ENCODE results near the gene ANGPT4. TPM values are rescaled to one million over a fixed set of nuclear protein-coding genes. Genes with fewer than 3 reads are reported as not detected.

The ANGPT4 gene
- total RNA-seq, 5 donors from 2014 or later (not counting 1 experiment from before 2014, with no cell fraction given) = not detected

DNA sequence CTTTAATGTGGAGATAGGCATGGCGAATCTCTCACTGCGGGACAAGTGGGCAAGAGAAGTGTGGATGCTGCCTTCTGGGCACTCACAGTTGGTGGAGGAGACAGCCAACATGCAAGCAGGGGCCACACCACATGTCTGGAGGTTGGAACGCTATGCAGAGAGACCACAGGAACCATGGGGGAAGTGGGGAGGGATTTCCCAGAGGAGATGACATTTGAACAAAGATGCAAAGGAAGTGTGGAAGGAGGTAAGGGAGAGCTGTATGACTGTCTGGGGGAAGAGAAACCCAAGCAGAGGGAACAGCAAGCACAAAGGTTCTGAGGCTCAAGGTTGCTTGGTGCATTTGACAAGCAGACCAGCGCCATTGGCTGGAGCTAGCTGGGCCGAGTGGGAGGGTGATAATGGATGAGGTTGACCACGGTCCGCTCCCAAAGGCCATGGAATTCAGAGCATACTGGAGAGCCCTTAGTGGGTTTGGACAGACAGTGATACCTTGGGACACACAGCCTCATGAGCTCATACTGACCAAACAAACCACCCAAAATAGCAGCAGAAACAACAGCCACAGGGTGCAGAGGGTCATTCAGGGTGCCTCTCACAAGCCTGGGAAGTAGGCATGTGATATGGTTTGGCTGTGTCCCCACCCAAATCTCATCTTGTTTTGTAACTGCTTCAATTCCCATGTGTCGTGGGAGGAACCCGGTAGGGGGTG is 90.3 kb downstream of the ANGPT4 start:
- H3K9me3 ChIP-seq = no peaks in the 10 kb centered on the region
- H3K9me3 Mint-ChIP-seq = no peaks in the 10 kb centered on the region
- no peak overlapping the region for H3K4me3 ChIP-seq (ENCODE audit: control insufficient read depth in 1 of 2, extremely low read depth in 1 of 2, low read length in 1 of 2)
- H3K36me3 ChIP-seq (ENCODE audit: control insufficient read depth in 2 of 2, extremely low read depth in 1 of 2, insufficient read depth in 1 of 2, low read length in 1 of 2) = no peaks in the 10 kb centered on the region
- peak in 1 of 35 experiments; percentile 8 for DNase-seq
- ChIA-PET POLR2A (no interaction called here), CTCF (no interaction called here)
- peaks cover 0 to 9% of the 10 kb centered on the region in 2 experiments for H3K27me3 ChIP-seq (replicated peaks in 1 of 2; ENCODE audit: control insufficient read depth in 2 of 2, extremely low read depth in 1 of 2, insufficient read depth in 2 of 2, low read length in 1 of 2)
- no peak overlapping the region for H3K4me3 Mint-ChIP-seq
- H3K27ac ChIP-seq (ENCODE audit: low read length) = no peak overlapping the region
- H3K4me1 Mint-ChIP-seq = peaks cover 0 to 3% (median 0%) of the 10 kb centered on the region in 3 donors
- H3K36me3 Mint-ChIP-seq = no peaks in the 10 kb centered on the region
- no peaks in the 10 kb centered on the region for H3K4me1 ChIP-seq (ENCODE audit: control insufficient read depth in 1 of 2, extremely low read depth in 1 of 2, insufficient read depth in 2 of 2, low read length in 2 of 2)
- whole genome bisulfite sequencing (ENCODE audit: insufficient coverage) = 74% methylated on average over 3 of the region's 9 CpGs
- no peak for ATAC-seq (replicated peaks in 1 of 4)
- H3K27me3 Mint-ChIP-seq = peaks cover 0 to 3% of the 10 kb centered on the region in 2 donors
- no peak overlapping the region for H3K27ac Mint-ChIP-seq

DNA sequence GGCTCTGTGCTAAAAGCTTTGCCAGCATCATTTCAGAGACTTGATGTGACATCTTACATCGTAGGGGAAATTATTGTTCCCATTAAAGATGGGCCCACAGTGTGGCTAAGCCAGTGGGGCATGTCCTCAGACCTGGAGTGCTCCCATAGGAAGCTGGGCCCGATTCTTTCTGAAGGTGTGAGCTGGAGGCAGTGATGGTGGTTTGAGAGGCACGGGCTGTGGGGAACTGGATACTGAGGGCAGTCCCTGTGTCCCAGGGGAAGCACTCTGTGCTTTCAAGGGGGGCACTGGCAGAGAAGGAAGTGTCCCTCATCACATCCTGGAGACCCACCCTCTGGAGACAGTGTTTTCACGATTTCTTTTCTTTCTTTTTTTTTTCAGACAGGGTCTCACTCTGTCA is 91.2 kb downstream of the ANGPT4 start:
- no peak overlapping the region for H3K27ac ChIP-seq (ENCODE audit: low read length)
- CTCF ChIA-PET = interaction anchor here in 1 of 2 donors (0.5 to 0.9 kb wide), 2 partner anchors 8 to 499 kb away, joined by 3 to 4 read pairs; partner anchors contain the start of gene FAM110A
- H3K4me1 ChIP-seq (ENCODE audit: control insufficient read depth in 1 of 2, extremely low read depth in 1 of 2, insufficient read depth in 2 of 2, low read length in 2 of 2) = no peaks in the 10 kb centered on the region
- H3K27me3 ChIP-seq (replicated peaks in 1 of 2; ENCODE audit: control insufficient read depth in 2 of 2, extremely low read depth in 1 of 2, insufficient read depth in 2 of 2, low read length in 1 of 2) = peaks cover 0 to 9% of the 10 kb centered on the region in 2 experiments
- no peaks in the 10 kb centered on the region for H3K36me3 ChIP-seq (ENCODE audit: control insufficient read depth in 2 of 2, extremely low read depth in 1 of 2, insufficient read depth in 1 of 2, low read length in 1 of 2)
- Mint-ChIP-seq H3K4me1 (peaks cover 0 to 6% (median 2%) of the 10 kb centered on the region in 3 donors), H3K36me3 (no peaks in the 10 kb centered on the region), H3K27ac (no peak overlapping the region), H3K27me3 (peaks cover 0 to 3% of the 10 kb centered on the region in 2 donors), H3K9me3 (no peaks in the 10 kb centered on the region), H3K4me3 (no peak overlapping the region)
- H3K4me3 ChIP-seq (ENCODE audit: control insufficient read depth in 1 of 2, extremely low read depth in 1 of 2, low read length in 1 of 2) = no peak overlapping the region
- POLR2A ChIA-PET = no interaction called here
- ATAC-seq (replicated peaks in 1 of 4) (no peak), DNase-seq (no peak)
- WGBS (ENCODE audit: insufficient coverage) = 75% methylated on average over 4 of the region's 4 CpGs
- H3K9me3 ChIP-seq = no peaks in the 10 kb centered on the region

DNA sequence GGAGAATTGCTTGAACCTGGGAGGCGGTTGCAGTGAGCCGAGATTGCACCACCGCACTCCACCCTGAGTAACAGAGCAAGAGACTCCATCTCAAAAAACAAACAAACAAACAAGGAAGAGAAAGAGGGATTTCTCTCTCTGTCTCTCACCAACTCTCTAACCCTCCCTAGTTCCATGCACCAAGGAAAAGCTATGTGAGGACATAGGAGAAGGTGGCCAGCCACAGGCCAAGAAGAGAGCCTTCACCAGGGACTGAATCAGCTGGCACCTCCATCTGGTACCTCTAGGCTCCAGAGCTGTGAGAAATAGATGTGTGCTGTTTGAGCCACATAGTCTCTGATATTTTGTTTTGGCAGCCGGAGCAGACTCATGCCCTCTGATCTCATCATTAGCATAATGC is 91.6 kb downstream of the ANGPT4 start:
- 100% methylated on average over 1 of the region's 4 CpGs for WGBS (ENCODE audit: insufficient coverage)
- H3K27ac ChIP-seq (ENCODE audit: low read length) = no peak overlapping the region
- Mint-ChIP-seq H3K9me3 (no peaks in the 10 kb centered on the region), H3K27ac (no peak overlapping the region), H3K4me1 (peaks cover 2 to 10% (median 4%) of the 10 kb centered on the region in 3 donors), H3K27me3 (peaks cover 0 to 3% of the 10 kb centered on the region in 2 donors), H3K36me3 (no peaks in the 10 kb centered on the region), H3K4me3 (no peak overlapping the region)
- ChIA-PET CTCF (interaction anchor here in 1 of 2 donors (0.9 kb wide), 1 partner anchor 9 kb away, joined by 4 read pairs; the partner anchor contains the start of gene FAM110A), POLR2A (no interaction called here)
- no peaks in the 10 kb centered on the region for H3K36me3 ChIP-seq (ENCODE audit: control insufficient read depth in 2 of 2, extremely low read depth in 1 of 2, insufficient read depth in 1 of 2, low read length in 1 of 2)
- no peak overlapping the region for H3K4me3 ChIP-seq (ENCODE audit: control insufficient read depth in 1 of 2, extremely low read depth in 1 of 2, low read length in 1 of 2)
- peaks cover 0 to 9% of the 10 kb centered on the region in 2 experiments for H3K27me3 ChIP-seq (replicated peaks in 1 of 2; ENCODE audit: control insufficient read depth in 2 of 2, extremely low read depth in 1 of 2, insufficient read depth in 2 of 2, low read length in 1 of 2)
- DNase-seq = no peak
- no peaks in the 10 kb centered on the region for H3K9me3 ChIP-seq
- ATAC-seq (replicated peaks in 1 of 4) = no peak
- no peaks in the 10 kb centered on the region for H3K4me1 ChIP-seq (ENCODE audit: control insufficient read depth in 1 of 2, extremely low read depth in 1 of 2, insufficient read depth in 2 of 2, low read length in 2 of 2)

DNA sequence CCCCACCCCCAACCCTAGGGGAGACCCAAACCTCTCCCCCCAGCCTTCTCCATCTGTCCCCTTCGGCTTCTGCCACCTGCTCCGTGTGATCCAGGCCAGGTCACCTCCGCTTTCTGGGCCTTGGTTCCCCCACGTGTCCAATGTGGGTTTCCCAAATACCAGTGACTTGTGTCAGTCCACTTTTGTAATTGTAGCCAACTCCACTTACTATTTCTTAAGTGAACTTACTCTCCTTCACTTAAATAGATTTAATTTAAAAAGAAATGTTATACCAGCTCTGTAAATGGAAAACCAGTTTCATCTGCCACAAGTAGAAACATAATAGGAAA is 92.6 kb downstream of the ANGPT4 start:
- no peak overlapping the region for H3K27ac Mint-ChIP-seq
- Histone ChIP-seq H3K4me1 (ENCODE audit: control insufficient read depth in 1 of 2, extremely low read depth in 1 of 2, insufficient read depth in 2 of 2, low read length in 2 of 2) (peaks cover 0 to 5% of the 10 kb centered on the region in 2 experiments), H3K27me3 (replicated peaks in 1 of 2; ENCODE audit: control insufficient read depth in 2 of 2, extremely low read depth in 1 of 2, insufficient read depth in 2 of 2, low read length in 1 of 2) (peaks cover 0 to 9% of the 10 kb centered on the region in 2 experiments), H3K27ac (ENCODE audit: low read length) (no peak overlapping the region), H3K9me3 (no peaks in the 10 kb centered on the region), H3K4me3 (ENCODE audit: control insufficient read depth in 1 of 2, extremely low read depth in 1 of 2, low read length in 1 of 2) (no peak overlapping the region), H3K36me3 (ENCODE audit: control insufficient read depth in 2 of 2, extremely low read depth in 1 of 2, insufficient read depth in 1 of 2, low read length in 1 of 2) (no peaks in the 10 kb centered on the region)
- CTCF ChIA-PET = no interaction called here
- no peak overlapping the region for H3K4me3 Mint-ChIP-seq
- DNase-seq (no peak), ATAC-seq (replicated peaks in 1 of 4) (no peak)
- POLR2A ChIA-PET = no interaction called here
- H3K36me3 Mint-ChIP-seq = no peaks in the 10 kb centered on the region
- peaks cover 0 to 3% of the 10 kb centered on the region in 2 donors for H3K27me3 Mint-ChIP-seq
- WGBS (ENCODE audit: insufficient coverage) = 100% methylated on average over 4 of the region's 4 CpGs
- H3K4me1 Mint-ChIP-seq = peaks cover 2 to 10% (median 7%) of the 10 kb centered on the region in 3 donors
- no peaks in the 10 kb centered on the region for H3K9me3 Mint-ChIP-seq

DNA sequence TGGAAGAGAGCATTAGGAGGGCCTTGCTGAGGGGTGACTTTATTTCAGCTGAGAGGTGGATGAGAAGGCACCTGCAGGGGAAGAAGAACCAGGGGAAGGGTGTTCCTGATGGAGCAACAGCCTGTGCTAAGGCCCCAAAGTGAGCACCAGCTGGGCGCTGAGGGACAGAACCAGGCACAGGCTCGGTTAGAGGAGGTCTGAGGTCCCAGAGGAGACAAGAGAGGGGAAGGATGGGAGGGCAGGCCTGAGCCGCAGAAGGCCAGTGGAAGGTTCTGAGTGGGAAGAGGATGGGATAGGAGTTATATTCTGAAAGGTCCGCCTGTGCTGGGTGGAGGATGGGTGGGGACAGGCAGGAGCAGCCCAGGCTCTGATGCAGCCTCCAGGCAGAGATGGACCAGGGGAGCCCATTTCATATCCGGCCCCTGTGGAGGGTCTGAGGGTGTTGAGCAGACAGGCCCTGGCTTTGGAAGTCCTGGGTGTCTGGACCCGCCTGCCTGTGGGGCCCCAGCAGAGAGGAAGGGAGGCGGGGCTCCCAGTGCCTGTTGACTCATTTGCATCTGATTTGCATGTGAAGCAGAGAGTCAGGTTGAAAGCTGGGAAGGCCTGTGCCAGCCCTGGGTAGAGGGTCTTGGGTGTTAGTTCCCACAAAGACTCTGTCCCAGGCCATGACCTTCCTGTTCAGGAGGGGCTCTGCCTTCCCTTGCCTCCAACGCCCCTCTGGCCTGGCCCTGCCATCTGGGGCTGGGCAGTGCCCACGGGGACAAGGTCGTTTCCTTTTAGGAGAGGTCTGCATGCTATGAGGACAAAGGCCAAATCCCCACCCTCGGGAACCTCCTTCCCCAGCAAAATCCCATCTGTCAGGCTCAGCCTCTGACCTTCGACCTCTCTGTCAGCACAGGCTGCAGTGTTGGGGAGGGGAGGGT is 93.2 kb downstream of the ANGPT4 start:
- 88% methylated on average over 6 of the region's 12 CpGs for WGBS (ENCODE audit: insufficient coverage)
- H3K27me3 Mint-ChIP-seq = peaks cover 0 to 3% of the 10 kb centered on the region in 2 donors
- ATAC-seq (replicated peaks in 1 of 4) (no peak), DNase-seq (peak in 1 of 35 experiments; percentile 10)
- H3K9me3 Mint-ChIP-seq = no peaks in the 10 kb centered on the region
- Histone ChIP-seq H3K4me1 (ENCODE audit: control insufficient read depth in 1 of 2, extremely low read depth in 1 of 2, insufficient read depth in 2 of 2, low read length in 2 of 2) (peaks cover 0 to 5% of the 10 kb centered on the region in 2 experiments), H3K27me3 (replicated peaks in 1 of 2; ENCODE audit: control insufficient read depth in 2 of 2, extremely low read depth in 1 of 2, insufficient read depth in 2 of 2, low read length in 1 of 2) (peaks cover 0 to 9% of the 10 kb centered on the region in 2 experiments), H3K27ac (ENCODE audit: low read length) (no peak overlapping the region), H3K36me3 (ENCODE audit: control insufficient read depth in 2 of 2, extremely low read depth in 1 of 2, insufficient read depth in 1 of 2, low read length in 1 of 2) (no peaks in the 10 kb centered on the region), H3K9me3 (no peaks in the 10 kb centered on the region), H3K4me3 (ENCODE audit: control insufficient read depth in 1 of 2, extremely low read depth in 1 of 2, low read length in 1 of 2) (no peak overlapping the region)
- H3K36me3 Mint-ChIP-seq = no peaks in the 10 kb centered on the region
- CTCF ChIA-PET = no interaction called here
- peaks cover 2 to 10% (median 8%) of the 10 kb centered on the region in 3 donors for H3K4me1 Mint-ChIP-seq
- H3K4me3 Mint-ChIP-seq = no peak overlapping the region
- POLR2A ChIA-PET = no interaction called here
- H3K27ac Mint-ChIP-seq = no peak overlapping the region

DNA sequence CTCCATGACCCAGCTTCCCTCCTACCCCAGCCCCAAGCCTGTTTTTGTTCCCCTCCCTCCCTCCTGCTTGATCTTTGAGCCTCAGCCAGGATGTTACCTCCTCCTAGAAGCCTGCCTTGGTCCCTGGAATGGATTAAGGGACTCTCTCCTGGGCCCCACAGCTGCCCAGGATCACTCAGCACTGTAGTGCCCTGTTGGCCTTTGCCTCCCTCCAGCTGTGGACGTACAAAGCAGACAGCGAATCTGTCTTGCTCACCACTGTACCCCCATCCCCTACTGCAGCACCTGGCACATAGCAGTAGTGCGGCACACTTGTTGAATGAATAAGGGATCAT is 94.4 kb downstream of the ANGPT4 start:
- ATAC-seq (replicated peaks in 1 of 4) = no peak
- H3K4me3 ChIP-seq (ENCODE audit: control insufficient read depth in 1 of 2, extremely low read depth in 1 of 2, low read length in 1 of 2) = no peak overlapping the region
- no peak for DNase-seq
- ChIA-PET CTCF (no interaction called here), POLR2A (no interaction called here)
- no peak overlapping the region for H3K27ac ChIP-seq (ENCODE audit: low read length)
- H3K9me3 ChIP-seq = no peaks in the 10 kb centered on the region
- Mint-ChIP-seq H3K4me1 (peaks cover 2 to 10% (median 10%) of the 10 kb centered on the region in 3 donors), H3K9me3 (no peaks in the 10 kb centered on the region), H3K36me3 (no peaks in the 10 kb centered on the region), H3K27ac (no peak overlapping the region), H3K27me3 (peaks cover 0 to 3% of the 10 kb centered on the region in 2 donors), H3K4me3 (no peak overlapping the region)
- H3K4me1 ChIP-seq (ENCODE audit: control insufficient read depth in 1 of 2, extremely low read depth in 1 of 2, insufficient read depth in 2 of 2, low read length in 2 of 2) = peaks cover 0 to 5% of the 10 kb centered on the region in 2 experiments
- 70% methylated on average over 2 of the region's 3 CpGs for WGBS (ENCODE audit: insufficient coverage)
- H3K36me3 ChIP-seq (ENCODE audit: control insufficient read depth in 2 of 2, extremely low read depth in 1 of 2, insufficient read depth in 1 of 2, low read length in 1 of 2) = no peaks in the 10 kb centered on the region
- H3K27me3 ChIP-seq (replicated peaks in 1 of 2; ENCODE audit: control insufficient read depth in 2 of 2, extremely low read depth in 1 of 2, insufficient read depth in 2 of 2, low read length in 1 of 2) = peaks cover 0 to 9% of the 10 kb centered on the region in 2 experiments

Data from T-cell (primary cell).